ENCODE data around the gene UBC.

UBC gene

DNA sequence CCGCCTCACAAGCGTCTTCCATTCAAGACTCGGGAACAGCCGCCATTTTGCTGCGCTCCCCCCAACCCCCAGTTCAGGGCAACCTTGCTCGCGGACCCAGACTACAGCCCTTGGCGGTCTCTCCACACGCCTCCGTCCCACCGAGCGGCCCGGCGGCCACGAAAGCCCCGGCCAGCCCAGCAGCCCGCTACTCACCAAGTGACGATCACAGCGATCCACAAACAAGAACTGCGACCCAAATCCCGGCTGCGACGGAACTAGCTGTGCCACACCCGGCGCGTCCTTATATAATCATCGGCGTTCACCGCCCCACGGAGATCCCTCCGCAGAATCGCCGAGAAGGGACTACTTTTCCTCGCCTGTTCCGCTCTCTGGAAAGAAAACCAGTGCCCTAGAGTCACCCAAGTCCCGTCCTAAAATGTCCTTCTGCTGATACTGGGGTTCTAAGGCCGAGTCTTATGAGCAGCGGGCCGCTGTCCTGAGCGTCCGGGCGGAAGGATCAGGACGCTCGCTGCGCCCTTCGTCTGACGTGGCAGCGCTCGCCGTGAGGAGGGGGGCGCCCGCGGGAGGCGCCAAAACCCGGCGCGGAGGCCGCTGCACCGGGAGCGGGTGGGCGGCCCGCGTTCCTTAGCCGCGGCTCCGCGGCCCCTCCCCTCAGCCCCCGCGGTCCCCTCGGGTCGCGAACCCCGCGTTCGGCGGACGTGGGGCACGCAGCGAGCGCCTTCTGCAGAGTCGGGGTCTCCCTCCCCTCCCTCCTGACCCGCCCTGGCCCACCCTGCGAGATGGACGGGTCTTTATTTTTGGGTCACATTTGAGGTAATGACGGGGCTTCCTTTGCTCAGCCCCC lies at the start of gene UBC:
Gene UBC, minus strand, starts transcription at position 259 of the 847 bp plus-strand sequence. CDS start 879 bp downstream, outside the sequence.
- TF ChIP-seq, protein P1, sequence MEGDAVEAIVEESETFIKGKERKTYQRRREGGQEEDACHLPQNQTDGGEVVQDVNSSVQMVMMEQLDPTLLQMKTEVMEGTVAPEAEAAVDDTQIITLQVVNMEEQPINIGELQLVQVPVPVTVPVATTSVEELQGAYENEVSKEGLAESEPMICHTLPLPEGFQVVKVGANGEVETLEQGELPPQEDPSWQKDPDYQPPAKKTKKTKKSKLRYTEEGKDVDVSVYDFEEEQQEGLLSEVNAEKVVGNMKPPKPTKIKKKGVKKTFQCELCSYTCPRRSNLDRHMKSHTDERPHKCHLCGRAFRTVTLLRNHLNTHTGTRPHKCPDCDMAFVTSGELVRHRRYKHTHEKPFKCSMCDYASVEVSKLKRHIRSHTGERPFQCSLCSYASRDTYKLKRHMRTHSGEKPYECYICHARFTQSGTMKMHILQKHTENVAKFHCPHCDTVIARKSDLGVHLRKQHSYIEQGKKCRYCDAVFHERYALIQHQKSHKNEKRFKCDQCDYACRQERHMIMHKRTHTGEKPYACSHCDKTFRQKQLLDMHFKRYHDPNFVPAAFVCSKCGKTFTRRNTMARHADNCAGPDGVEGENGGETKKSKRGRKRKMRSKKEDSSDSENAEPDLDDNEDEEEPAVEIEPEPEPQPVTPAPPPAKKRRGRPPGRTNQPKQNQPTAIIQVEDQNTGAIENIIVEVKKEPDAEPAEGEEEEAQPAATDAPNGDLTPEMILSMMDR (IDR thresholded peaks at IDR 0.05) = no peak

DNA sequence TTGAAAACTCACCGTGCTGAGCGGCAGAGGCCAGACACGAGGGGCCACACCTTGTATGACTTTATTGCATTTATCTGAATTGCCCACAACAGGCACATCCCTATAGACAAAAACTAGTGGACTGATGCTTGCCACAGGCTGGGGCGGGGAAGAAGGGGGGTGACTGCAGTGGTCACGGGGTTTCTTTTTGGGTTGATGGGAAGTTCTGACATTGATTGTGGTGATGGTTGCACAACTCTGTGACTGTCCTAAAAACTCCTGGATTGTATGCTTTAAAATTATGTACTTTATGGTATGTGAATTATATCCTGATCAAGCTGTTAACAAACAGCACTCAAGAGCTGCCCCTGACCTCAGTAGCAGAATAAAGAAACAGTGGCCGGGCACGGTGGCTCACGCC lies 48.8 kb upstream of the UBC start:
- TF ChIP-seq, protein P1 (IDR thresholded peaks at IDR 0.05) = no peak

DNA sequence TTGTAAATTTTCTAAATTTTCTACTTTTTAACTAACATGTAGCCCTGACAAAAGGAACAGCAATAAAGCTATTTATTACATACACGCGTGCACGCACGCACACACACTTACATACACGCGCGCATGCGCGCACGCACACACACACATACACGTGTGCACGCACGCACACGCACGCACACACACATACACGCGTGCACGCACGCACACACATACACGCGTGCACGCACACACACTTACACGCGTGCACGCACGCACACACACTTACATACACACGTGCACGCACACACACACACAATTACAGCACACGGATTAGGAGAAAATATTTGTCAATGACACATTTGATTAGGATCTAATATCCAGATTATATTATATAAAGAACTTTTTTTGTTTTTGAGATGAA lies 46.6 kb upstream of the UBC start:
- TF ChIP-seq, protein P1 (IDR thresholded peaks at IDR 0.05) = no peak

DNA sequence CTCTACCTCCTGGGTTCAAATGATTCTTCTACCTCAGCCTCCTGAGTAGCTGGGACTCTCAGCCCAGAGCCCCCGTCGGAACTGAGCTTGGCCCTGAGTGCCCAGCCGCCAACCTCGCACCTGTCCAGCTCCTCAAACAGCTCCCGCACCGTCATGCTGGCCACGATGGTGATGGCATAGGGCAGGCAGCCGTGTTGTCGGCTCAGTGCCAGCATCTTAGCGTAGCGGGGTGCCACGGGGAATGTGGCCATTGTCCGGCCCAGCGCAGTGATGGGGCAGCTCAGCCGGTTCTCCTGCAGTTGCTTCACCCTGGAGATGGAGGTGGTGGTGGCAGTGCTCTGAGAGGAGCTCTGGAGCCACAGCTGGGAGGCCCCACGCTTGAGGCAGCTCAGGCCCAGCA lies 42.1 kb upstream of the UBC start:
- TF ChIP-seq, protein P1 (IDR thresholded peaks at IDR 0.05) = no peak

DNA sequence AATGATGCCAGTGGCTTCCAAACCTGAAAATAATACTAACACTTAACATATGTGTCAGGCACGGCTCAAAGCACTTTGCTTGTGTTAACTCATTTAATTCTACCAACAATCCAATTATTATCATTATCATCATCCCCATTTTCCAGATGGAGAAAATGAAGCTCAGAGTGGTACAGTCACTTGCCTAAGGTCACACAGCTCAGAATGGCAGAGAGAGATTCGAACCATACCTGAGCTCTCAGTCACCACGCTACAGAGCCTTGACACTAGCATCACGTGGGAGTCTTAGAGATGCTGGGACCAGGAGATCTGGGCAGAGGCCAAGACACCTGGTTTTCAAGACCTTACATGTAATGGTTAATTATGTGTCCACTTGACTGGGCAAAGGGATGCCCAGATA lies 40.3 kb upstream of the UBC start:
- TF ChIP-seq, protein P1 (IDR thresholded peaks at IDR 0.05) = no peak

DNA sequence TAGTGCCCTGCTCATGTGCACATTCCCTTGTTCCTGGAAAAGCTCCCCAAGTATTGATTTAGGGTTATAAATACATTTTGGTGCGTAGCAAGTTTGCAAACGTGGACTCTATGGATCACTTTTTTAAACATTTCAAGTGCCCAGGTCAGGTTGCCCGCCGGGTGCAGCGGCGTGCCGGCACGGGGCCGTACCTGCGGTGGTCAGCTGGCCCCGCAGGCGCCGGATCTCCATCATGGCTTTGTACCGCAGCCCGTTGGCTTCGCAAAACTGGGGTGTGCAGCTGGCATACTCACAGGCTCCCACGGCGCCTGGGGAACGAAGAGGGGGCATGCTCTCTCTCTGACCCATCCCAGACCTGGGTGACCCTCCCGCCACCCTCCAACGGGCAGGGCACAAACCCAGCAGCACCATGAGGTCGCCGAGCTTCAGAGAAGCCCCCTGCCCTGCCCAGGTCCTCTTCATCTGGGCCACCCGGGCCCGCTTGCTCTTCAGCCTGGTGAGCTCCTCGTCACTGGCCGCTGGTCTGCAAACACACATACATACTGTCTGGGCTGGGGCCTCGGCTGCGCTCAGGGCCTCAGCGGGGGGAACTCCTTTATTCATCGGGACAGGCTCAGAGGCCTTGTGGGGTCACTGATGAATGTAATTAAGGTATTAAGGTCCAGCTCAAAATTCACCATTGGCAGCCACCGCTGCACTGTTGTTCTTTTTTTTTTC lies 39.4 kb upstream of the UBC start:
- TF ChIP-seq, protein P1 (IDR thresholded peaks at IDR 0.05) = no peak

DNA sequence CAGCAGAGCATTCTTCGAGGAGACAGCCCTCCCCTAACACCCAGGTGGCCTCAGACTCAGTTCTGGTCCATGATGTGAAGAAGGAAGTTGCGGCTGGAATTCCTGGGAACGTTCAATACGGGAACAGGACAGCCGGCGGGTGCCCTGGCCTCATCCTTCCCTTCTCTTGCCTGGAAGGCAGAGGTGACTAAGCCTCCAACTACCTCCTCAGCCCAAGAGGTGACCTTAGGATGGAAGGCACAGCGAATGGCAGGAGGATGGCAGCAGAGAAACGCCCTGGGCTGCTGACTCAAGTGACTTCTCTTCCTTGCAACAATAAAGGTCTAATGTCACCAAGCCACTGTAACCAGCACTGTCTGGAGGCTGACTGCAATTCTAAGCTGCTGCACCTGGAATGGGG lies 38.4 kb upstream of the UBC start:
- TF ChIP-seq, protein P1 (IDR thresholded peaks at IDR 0.05) = no peak

Data from LNCAP (cell line).